ENCODE data around the gene DUOX1. TPM values are rescaled to one million over a fixed set of nuclear protein-coding genes. Genes with fewer than 3 reads are reported as not detected.
A peak's percentile ranks its signal among the peaks of the same experiment; 100 is the strongest.

DUOX1 gene
- total RNA-seq, 4 donors from 2014 or later: 87.5 to 202 (median 122) TPM

GRCh38 chr15:45162771-45163507 lies 33.1 kb downstream of the DUOX1 start:
- peaks cover 0 to 33% (median 0%) of the 10 kb centered on the region in 3 donors for H3K36me3 ChIP-seq
- H3K27ac ChIP-seq: peak overlapping the region; percentile 87 to 99 (median 92)
- TF ChIP-seq CTCF (IDR thresholded peaks at IDR 0.05) (peak; percentile 49 to 88 (median 80)), POLR2A (IDR thresholded peaks at IDR 0.05) (no peak)
- 0 to 3% methylated on average over 3 of the region's 7 CpGs for WGBS, 2 donors
- peaks cover 31 to 100% (median 34%) of the 10 kb centered on the region in 3 donors for H3K4me1 ChIP-seq
- DNase-seq: no peak
- H3K9me3 ChIP-seq: no peaks in the 10 kb centered on the region
- H3K27me3 ChIP-seq: no peaks in the 10 kb centered on the region
- H3K4me3 ChIP-seq: no peak overlapping the region
- intact Hi-C loops (cut with DNase I): no loop called here

GRCh38 chr15:45163508-45163856 lies 33.7 kb downstream of the DUOX1 start:
- Histone ChIP-seq H3K4me1 (peaks cover 31 to 100% (median 34%) of the 10 kb centered on the region in 3 donors), H3K36me3 (peaks cover 0 to 33% (median 0%) of the 10 kb centered on the region in 3 donors), H3K9me3 (no peaks in the 10 kb centered on the region), H3K4me3 (no peak overlapping the region), H3K27me3 (no peaks in the 10 kb centered on the region), H3K27ac (peak overlapping the region; percentile 87 to 99 (median 92))
- no peak for DNase-seq
- 84 to 91% methylated on average over 6 to 9 of the region's 9 CpGs for WGBS, 2 donors
- TF ChIP-seq POLR2A (IDR thresholded peaks at IDR 0.05): no peak
- TF ChIP-seq CTCF (IDR thresholded peaks at IDR 0.05): no peak
- intact Hi-C loops (cut with DNase I): no loop called here

DNA sequence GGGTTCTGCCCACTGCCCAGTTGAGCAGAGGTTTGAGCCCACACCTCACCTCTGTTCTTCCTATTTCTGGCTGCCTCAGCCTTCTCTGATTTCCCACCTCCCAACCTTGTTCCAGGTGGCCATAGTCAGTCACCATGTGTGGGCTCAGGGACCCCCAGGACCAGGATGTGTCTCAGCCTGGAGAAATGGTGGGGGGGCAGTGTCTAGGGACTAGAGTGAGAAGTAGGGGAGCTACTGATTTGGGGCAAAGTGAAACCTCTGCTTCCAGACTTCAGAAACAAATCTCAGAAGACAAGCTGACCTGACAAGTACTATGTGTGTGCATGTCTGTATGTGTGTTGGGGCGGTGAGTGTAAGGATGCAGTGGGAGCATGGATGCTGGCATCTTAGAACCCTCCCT lies 35.1 kb downstream of the DUOX1 start:
- intact Hi-C loops (cut with DNase I): no loop called here
- Histone ChIP-seq H3K4me3 (no peak overlapping the region), H3K4me1 (peaks cover 31 to 92% (median 34%) of the 10 kb centered on the region in 3 donors), H3K27me3 (no peaks in the 10 kb centered on the region), H3K27ac (peak overlapping the region in 2 of 4 donors; percentile 94 to 99), H3K36me3 (peaks cover 0 to 27% (median 0%) of the 10 kb centered on the region in 3 donors), H3K9me3 (no peaks in the 10 kb centered on the region)
- DNase-seq: no peak
- TF ChIP-seq POLR2A (IDR thresholded peaks at IDR 0.05) (no peak), CTCF (IDR thresholded peaks at IDR 0.05) (no peak)
- WGBS, 2 donors: 100% methylated on average over 1 of the region's 1 CpG

GRCh38 chr15:45165536-45165935 lies 35.7 kb downstream of the DUOX1 start:
- Histone ChIP-seq H3K9me3 (no peaks in the 10 kb centered on the region), H3K27ac (peak overlapping the region; percentile 92 to 99 (median 96)), H3K4me1 (peaks cover 31 to 86% (median 34%) of the 10 kb centered on the region in 3 donors), H3K36me3 (peaks cover 0 to 21% (median 0%) of the 10 kb centered on the region in 3 donors), H3K27me3 (no peaks in the 10 kb centered on the region), H3K4me3 (no peak overlapping the region)
- WGBS, 2 donors: 59 to 60% methylated on average over 1 to 3 of the region's 5 CpGs
- intact Hi-C loops (cut with DNase I): no loop called here
- no peak for DNase-seq
- no peak for TF ChIP-seq CTCF (IDR thresholded peaks at IDR 0.05)
- no peak for TF ChIP-seq POLR2A (IDR thresholded peaks at IDR 0.05)

DNA sequence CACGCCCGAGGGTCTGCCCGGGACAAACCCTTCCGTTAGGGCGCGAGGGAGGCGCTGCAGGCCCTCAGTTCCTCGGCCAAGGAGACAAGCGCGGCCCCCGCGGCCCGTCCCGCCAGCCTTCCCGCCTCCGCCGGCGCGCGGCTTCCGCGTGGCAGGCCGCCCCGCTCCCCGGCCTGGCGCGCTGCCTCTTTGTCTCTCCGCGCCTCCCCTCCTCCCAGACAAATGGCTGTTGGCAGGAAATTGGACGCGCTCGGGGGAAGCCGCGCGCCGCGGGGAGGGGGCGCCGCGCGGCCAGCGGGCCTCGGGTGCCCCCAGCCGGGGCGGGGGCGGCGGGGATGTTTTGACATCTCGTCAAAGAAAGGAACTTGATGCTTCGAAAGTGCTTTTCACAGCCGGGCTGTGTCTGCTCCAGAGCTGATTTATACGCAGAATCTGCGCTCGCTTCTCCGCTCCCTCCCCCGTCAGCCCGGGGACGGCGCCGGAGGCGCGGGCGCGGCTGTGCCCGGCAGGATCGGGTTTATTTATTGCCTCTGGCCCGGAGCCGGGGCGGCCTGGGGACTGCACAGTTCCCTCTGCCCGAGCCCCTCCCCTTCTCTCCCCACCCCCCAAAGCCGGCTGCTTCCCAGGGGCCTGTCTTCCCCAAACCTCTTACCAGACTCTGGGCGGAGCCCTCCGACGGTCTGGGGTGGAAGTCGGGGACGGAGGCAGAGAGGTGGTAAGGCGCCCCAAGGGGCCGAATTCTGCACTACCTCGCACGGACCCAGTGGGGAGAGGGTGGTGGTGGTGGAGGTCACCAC lies 37.2 kb downstream of the DUOX1 start:
- intact Hi-C loops (cut with DNase I): no loop called here
- H3K36me3 ChIP-seq: peaks cover 0 to 22% (median 0%) of the 10 kb centered on the region in 3 donors
- peak; percentile 48 to 71 (median 68) for TF ChIP-seq CTCF (IDR thresholded peaks at IDR 0.05)
- TF ChIP-seq POLR2A (IDR thresholded peaks at IDR 0.05): peak in 2 of 4 donors; percentile 46 to 53
- H3K4me3 ChIP-seq: peak overlapping the region; percentile 38 to 77 (median 59)
- 0% methylated on average over 1 of the region's 79 CpGs; no CpG with 5 or more reads in 1 of the 2 donors for WGBS, 2 donors
- peak overlapping the region; percentile 92 to 99 (median 96) for H3K27ac ChIP-seq
- DNase-seq: peak; percentile 53
- H3K4me1 ChIP-seq: peaks cover 24 to 71% (median 27%) of the 10 kb centered on the region in 3 donors
- no peaks in the 10 kb centered on the region for H3K9me3 ChIP-seq
- no peaks in the 10 kb centered on the region for H3K27me3 ChIP-seq
